ENCODE results near the gene ANKDD1B. TPM values are rescaled to one million over a fixed set of nuclear protein-coding genes. Genes with fewer than 3 reads are reported as not detected.

The ANKDD1B gene
- total RNA-seq, 6 experiments from 2014 or later = 0.17 to 0.26 TPM; not detected in 4

DNA sequence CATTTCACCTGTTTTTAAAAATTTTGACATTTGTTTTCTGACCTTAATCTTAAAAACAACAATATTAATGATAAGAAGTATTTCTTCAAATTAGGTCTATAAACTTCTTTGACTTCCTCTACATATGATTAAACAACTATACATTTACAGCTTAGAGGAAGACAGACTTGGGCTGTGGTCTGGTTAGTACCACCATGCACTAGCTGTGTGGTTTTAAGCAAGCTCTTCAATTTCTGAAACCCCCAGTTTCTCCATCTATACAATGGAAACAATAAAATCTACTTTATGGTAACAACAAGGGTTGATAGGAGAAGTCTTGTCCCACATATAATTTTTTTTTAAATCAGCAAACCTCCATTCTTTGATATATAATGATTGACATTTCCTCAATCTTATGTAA is 15.7 kb downstream of the ANKDD1B start:
- no peaks in the 10 kb centered on the region for H3K9me3 ChIP-seq
- intact Hi-C loops (cut with DNase I) = no loop called here
- H3K4me1 ChIP-seq = peaks cover 0 to 7% (median 0%) of the 10 kb centered on the region in 4 donors
- no peak for ATAC-seq
- TF ChIP-seq, protein P1, sequence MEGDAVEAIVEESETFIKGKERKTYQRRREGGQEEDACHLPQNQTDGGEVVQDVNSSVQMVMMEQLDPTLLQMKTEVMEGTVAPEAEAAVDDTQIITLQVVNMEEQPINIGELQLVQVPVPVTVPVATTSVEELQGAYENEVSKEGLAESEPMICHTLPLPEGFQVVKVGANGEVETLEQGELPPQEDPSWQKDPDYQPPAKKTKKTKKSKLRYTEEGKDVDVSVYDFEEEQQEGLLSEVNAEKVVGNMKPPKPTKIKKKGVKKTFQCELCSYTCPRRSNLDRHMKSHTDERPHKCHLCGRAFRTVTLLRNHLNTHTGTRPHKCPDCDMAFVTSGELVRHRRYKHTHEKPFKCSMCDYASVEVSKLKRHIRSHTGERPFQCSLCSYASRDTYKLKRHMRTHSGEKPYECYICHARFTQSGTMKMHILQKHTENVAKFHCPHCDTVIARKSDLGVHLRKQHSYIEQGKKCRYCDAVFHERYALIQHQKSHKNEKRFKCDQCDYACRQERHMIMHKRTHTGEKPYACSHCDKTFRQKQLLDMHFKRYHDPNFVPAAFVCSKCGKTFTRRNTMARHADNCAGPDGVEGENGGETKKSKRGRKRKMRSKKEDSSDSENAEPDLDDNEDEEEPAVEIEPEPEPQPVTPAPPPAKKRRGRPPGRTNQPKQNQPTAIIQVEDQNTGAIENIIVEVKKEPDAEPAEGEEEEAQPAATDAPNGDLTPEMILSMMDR (IDR thresholded peaks at IDR 0.05) = no peak
- TF ChIP-seq POLR2A (IDR thresholded peaks at IDR 0.05) = no peak
- no peak for DNase-seq
- H3K27me3 ChIP-seq = no peaks in the 10 kb centered on the region
- H3K4me3 ChIP-seq = no peak overlapping the region
- H3K36me3 ChIP-seq = no peaks in the 10 kb centered on the region
- H3K27ac ChIP-seq = no peak overlapping the region

DNA sequence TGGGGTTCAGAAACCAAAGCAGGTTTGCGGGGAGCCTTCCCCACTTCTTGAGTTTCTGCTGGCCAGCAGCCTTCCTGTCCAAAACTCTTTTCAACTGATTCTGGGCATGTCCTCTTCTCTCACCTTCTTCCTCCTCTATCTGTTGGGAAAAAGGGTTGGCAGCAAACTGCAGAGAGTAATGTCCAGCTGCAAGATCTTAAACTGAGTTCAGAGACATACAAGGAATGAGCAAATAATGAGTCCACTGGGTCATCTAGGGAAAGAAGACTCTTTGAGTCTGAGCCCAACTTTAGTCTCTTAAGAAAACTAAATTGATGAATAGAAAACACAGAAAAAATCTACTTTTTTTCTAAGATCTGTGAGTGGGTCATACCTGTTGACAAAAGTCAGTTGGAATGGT is 16.5 kb downstream of the ANKDD1B start:
- no peaks in the 10 kb centered on the region for H3K27me3 ChIP-seq
- no peak for DNase-seq
- no peaks in the 10 kb centered on the region for H3K36me3 ChIP-seq
- TF ChIP-seq, protein P1 (IDR thresholded peaks at IDR 0.05) = no peak
- no peak for TF ChIP-seq POLR2A (IDR thresholded peaks at IDR 0.05)
- intact Hi-C loops (cut with DNase I) = no loop called here
- peaks cover 0 to under 1% (median 0%) of the 10 kb centered on the region in 4 donors for H3K4me1 ChIP-seq
- H3K27ac ChIP-seq = no peak overlapping the region
- WGBS (ENCODE audit: insufficient coverage, low coverage, low lambda C conversion rate, missing lambda C conversion rate) = 100% methylated on average over 1 of the region's 1 CpG
- no peak for ATAC-seq
- no peaks in the 10 kb centered on the region for H3K9me3 ChIP-seq
- no peak overlapping the region for H3K4me3 ChIP-seq

DNA sequence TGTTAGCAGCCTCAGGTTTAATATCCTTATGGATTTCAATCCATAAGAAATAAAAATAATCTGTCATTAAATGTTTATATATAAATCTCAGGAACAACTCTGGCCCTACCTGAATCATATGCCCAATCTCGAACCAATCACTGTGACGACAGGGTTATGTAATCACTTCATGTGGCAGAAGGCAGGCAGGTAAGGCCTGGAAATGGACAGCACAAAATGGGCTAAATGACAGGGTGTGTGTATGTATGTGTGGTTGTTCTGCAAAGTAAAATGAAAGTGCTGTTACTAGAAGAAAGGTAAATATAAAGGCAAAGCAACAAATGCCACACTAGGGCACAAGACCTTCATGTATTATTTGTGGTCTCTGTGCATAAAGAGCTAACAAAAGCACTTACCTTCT is 19.6 kb downstream of the ANKDD1B start:
- 81% methylated on average over 2 of the region's 2 CpGs for WGBS (ENCODE audit: insufficient coverage, low coverage, low lambda C conversion rate, missing lambda C conversion rate)
- DNase-seq = no peak
- no peak for ATAC-seq

DNA sequence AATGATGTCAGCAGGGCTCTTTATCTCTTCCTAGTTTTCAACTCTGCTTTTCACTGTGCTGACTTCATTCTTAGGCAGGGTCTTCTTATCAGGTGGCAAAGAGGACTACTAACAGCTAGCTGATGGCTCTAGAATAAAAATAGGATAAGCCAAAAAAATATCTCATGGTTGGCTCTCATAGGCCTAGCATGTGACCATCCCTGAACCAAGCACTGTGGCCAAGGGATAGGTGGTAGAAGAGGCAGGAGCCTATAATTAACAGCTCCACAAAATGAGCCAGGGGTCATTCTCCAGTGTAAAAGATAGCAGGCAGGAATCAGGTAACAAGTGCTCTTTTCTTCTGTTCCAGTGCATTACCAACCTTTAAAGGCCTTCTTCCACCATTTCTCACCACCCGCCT is 21.1 kb downstream of the ANKDD1B start:
- no peak for DNase-seq
- Histone ChIP-seq H3K4me3 (no peak overlapping the region), H3K27me3 (no peaks in the 10 kb centered on the region), H3K9me3 (no peaks in the 10 kb centered on the region), H3K36me3 (no peaks in the 10 kb centered on the region), H3K4me1 (no peaks in the 10 kb centered on the region), H3K27ac (no peak overlapping the region)
- 100% methylated on average over 1 of the region's 1 CpG for WGBS (ENCODE audit: insufficient coverage, low coverage, low lambda C conversion rate, missing lambda C conversion rate)
- no peak for TF ChIP-seq POLR2A (IDR thresholded peaks at IDR 0.05)
- TF ChIP-seq, protein P1 (IDR thresholded peaks at IDR 0.05) = no peak
- no peak for ATAC-seq
- intact Hi-C loops (cut with DNase I) = no loop called here

More for the DNA sequence above, 19.6 kb downstream of the ANKDD1B start:
- H3K27me3 ChIP-seq = no peaks in the 10 kb centered on the region
- H3K36me3 ChIP-seq = no peaks in the 10 kb centered on the region
- no peak for TF ChIP-seq POLR2A (IDR thresholded peaks at IDR 0.05)
- TF ChIP-seq, protein P1 (IDR thresholded peaks at IDR 0.05) = no peak
- no peak overlapping the region for H3K4me3 ChIP-seq
- H3K27ac ChIP-seq = no peak overlapping the region
- intact Hi-C loops (cut with DNase I) = no loop called here
- H3K9me3 ChIP-seq = no peaks in the 10 kb centered on the region
- H3K4me1 ChIP-seq = no peaks in the 10 kb centered on the region

DNA sequence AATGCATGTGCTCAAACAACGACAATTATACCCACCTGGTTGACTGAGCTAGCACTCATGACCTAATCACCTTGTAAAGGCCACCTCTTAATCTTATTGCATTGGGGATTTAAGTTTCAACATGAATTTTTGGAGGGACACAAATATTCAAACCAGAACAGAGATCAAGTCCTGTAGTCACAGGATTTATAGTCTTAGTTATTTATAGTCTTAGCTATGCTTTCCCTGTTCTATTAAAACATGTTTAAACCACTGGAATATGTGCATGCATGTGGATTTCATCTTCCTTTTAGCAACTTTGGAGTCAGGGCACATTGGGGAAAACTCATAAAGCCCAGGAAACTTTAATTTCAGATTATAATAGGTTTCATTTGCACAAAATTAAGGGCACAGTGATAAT is 26.7 kb downstream of the ANKDD1B start:
- DNase-seq (no peak), ATAC-seq (no peak)
- H3K9me3 ChIP-seq = no peaks in the 10 kb centered on the region
- H3K27ac ChIP-seq = no peak overlapping the region
- no peaks in the 10 kb centered on the region for H3K27me3 ChIP-seq
- no peaks in the 10 kb centered on the region for H3K4me1 ChIP-seq
- intact Hi-C loops (cut with DNase I) = no loop called here
- H3K4me3 ChIP-seq = no peak overlapping the region
- no peaks in the 10 kb centered on the region for H3K36me3 ChIP-seq
- WGBS (ENCODE audit: insufficient coverage, low coverage, low lambda C conversion rate, missing lambda C conversion rate) = 88% methylated on average over 1 of the region's 1 CpG
- TF ChIP-seq POLR2A (IDR thresholded peaks at IDR 0.05) = no peak
- TF ChIP-seq, protein P1 (IDR thresholded peaks at IDR 0.05) = no peak

Measured in right lobe of liver (tissue), 6 donors.